GM19239 (cell line): ENCODE data around the gene ALS2CL.

Experiments
- DNase-seq: peaks from one replicate; pipeline ENCODE4 v3.0.0; 2011; ENCODE audit warnings: low spot score; ENCODE audit not compliant: insufficient read length
- FAIRE-seq: peaks from 2 replicates; lab custom pipeline; 2011; peaks lifted over from hg19 to GRCh38; lab: Jason Lieb, UNC

The ALS2CL gene

GRCh38 chr3:46668591-46668990, 24.9 kb downstream of the ALS2CL start:
- no peak for DNase-seq
- no peak for FAIRE-seq

GRCh38 chr3:46668116-46668515, 25.4 kb downstream of the ALS2CL start:
- no peak for FAIRE-seq
- DNase-seq: no peak

- no peak for DNase-seq
- FAIRE-seq: no peak
Measured at GRCh38 chr3:46667657-46668056, 25.8 kb downstream of the ALS2CL start.

- DNase-seq: no peak
Measured at GRCh38 chr3:46667061-46667621, 26.3 kb downstream of the ALS2CL start.

GRCh38 chr3:46666453-46666845, 27.0 kb downstream of the ALS2CL start:
- FAIRE-seq: no peak
- DNase-seq: no peak

More at GRCh38 chr3:46667061-46667621, 26.3 kb downstream of the ALS2CL start:
- FAIRE-seq: no peak

- peak; percentile 2 for DNase-seq
- FAIRE-seq: no peak
Measured at GRCh38 chr3:46665763-46666452, 27.6 kb downstream of the ALS2CL start.

GRCh38 chr3:46664971-46665762, 28.3 kb downstream of the ALS2CL start:
- DNase-seq (no peak), FAIRE-seq (no peak)

GRCh38 chr3:46664188-46664970, 29.1 kb downstream of the ALS2CL start:
- no peak for FAIRE-seq
- no peak for DNase-seq

GRCh38 chr3:46663591-46664135, 29.8 kb downstream of the ALS2CL start:
- DNase-seq (no peak), FAIRE-seq (no peak)

GRCh38 chr3:46662771-46663551, 30.5 kb downstream of the ALS2CL start:
- no peak for DNase-seq
- FAIRE-seq: no peak

- no peak for FAIRE-seq
- no peak for DNase-seq
Measured at GRCh38 chr3:46661776-46662766, 31.4 kb downstream of the ALS2CL start.

GRCh38 chr3:46660543-46661523, 32.6 kb downstream of the ALS2CL start:
- no peak for FAIRE-seq
- no peak for DNase-seq

GRCh38 chr3:46660003-46660402, 33.5 kb downstream of the ALS2CL start:
- no peak for FAIRE-seq
- no peak for DNase-seq

- FAIRE-seq (no peak), DNase-seq (no peak)
Measured at GRCh38 chr3:46659285-46659684, 34.2 kb downstream of the ALS2CL start.

GRCh38 chr3:46656778-46657556, 36.5 kb downstream of the ALS2CL start:
- FAIRE-seq: no peak
- no peak for DNase-seq

- FAIRE-seq (no peak), DNase-seq (no peak)
Measured at GRCh38 chr3:46655271-46655670, 38.2 kb downstream of the ALS2CL start.
